WERI-Rb-1 (cell line): ENCODE data around the gene ZNF253.
"Not testable (repeated sequence)": the region's sequence is repeated elsewhere in the genome, so short reads cannot be mapped to it uniquely, and the experiment has no call there.

Experiments used
- DNase-seq: peaks from one replicate; pipeline ENCODE4 v3.0.0-alpha.2; 2020
- H3K27ac ChIP-seq: fragments of 250-450 bp; sonication (Bioruptor Pico); 2 replicates; pipeline ENCODE4 v1.5.1; 2020; ENCODE audit warnings: mild to moderate bottlenecking, moderate library complexity
- H3K27me3 ChIP-seq: fragments of 250-450 bp; sonication (Bioruptor Pico); 2 replicates; pipeline ENCODE4 v1.5.1; 2021; ENCODE audit warnings: mild to moderate bottlenecking, low read depth, moderate library complexity; ENCODE audit not compliant: insufficient read depth, severe bottlenecking
- H3K36me3 ChIP-seq: fragments of 250-450 bp; sonication (Bioruptor Pico); 2 replicates; pipeline ENCODE4 v1.5.1; 2020; ENCODE audit warnings: mild to moderate bottlenecking, moderate library complexity
- H3K4me3 ChIP-seq: 2 replicates; pipeline ENCODE4 v1.5.1; 2011; ENCODE audit warnings: low read depth, mild to moderate bottlenecking, control low read depth, low read length
- H3K9me3 ChIP-seq: fragments of 250-450 bp; sonication (Bioruptor Pico); 2 replicates; pipeline ENCODE4 v1.5.1; 2021; ENCODE audit warnings: mild to moderate bottlenecking, moderate library complexity; ENCODE audit not compliant: severe bottlenecking
- TF ChIP-seq, protein P1 (sequence below): IDR thresholded peaks from 2 replicates; pipeline ENCODE4 v1.5.1; 2011; ENCODE audit warnings: low read depth, mild to moderate bottlenecking, control low read depth, inconsistent platforms, low read length

ZNF253 gene

DNA sequence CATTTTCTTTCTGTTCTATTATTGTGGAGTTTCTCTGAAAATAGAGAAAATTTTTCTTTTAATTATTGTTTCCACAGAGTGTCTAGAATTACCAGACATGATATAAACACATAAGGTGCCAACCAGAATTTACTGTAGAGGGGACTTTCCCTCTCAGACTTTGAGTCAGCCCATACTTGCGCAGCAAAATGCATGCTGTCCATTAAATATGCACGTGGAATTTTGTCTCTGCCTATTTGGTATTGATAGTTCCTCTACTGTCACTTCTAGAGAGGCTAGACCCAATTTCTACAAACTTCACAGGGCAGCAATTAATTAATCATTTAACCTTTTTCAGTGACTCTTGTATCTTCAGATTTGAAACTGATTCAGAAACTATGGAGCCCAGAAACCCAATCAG lies 44.0 kb downstream of the ZNF253 start:
- TF ChIP-seq, protein P1, sequence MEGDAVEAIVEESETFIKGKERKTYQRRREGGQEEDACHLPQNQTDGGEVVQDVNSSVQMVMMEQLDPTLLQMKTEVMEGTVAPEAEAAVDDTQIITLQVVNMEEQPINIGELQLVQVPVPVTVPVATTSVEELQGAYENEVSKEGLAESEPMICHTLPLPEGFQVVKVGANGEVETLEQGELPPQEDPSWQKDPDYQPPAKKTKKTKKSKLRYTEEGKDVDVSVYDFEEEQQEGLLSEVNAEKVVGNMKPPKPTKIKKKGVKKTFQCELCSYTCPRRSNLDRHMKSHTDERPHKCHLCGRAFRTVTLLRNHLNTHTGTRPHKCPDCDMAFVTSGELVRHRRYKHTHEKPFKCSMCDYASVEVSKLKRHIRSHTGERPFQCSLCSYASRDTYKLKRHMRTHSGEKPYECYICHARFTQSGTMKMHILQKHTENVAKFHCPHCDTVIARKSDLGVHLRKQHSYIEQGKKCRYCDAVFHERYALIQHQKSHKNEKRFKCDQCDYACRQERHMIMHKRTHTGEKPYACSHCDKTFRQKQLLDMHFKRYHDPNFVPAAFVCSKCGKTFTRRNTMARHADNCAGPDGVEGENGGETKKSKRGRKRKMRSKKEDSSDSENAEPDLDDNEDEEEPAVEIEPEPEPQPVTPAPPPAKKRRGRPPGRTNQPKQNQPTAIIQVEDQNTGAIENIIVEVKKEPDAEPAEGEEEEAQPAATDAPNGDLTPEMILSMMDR: no peak
- Histone ChIP-seq H3K27ac (no peak overlapping the region), H3K9me3 (no peaks in the 10 kb centered on the region), H3K27me3 (no peaks in the 10 kb centered on the region), H3K36me3 (peaks cover 29% of the 10 kb centered on the region), H3K4me3 (no peak overlapping the region)
- DNase-seq: no peak

DNA sequence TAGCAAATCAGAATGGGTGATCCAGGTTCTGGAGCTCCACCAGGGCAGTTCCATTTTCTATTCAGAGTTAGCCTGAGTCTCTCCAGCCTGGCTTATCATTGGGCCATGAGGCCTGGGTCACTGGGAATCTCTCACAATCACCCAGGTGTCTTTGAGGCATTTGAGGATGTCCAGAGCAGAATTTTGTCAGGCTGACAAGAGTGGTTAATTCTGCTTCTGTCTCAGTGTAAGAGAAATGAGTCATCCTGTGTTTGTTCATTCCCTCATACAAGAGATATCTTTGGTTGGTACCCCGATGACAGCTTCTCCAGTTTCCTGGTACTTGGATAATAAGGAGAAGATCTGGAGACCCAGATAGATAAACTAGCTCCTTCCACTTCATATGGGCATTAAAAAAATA lies 45.5 kb downstream of the ZNF253 start:
- TF ChIP-seq, protein P1: no peak
- Histone ChIP-seq H3K27me3 (no peaks in the 10 kb centered on the region), H3K27ac (no peak overlapping the region), H3K9me3 (no peaks in the 10 kb centered on the region), H3K36me3 (peaks cover 31% of the 10 kb centered on the region), H3K4me3 (no peak overlapping the region)
- no peak for DNase-seq

DNA sequence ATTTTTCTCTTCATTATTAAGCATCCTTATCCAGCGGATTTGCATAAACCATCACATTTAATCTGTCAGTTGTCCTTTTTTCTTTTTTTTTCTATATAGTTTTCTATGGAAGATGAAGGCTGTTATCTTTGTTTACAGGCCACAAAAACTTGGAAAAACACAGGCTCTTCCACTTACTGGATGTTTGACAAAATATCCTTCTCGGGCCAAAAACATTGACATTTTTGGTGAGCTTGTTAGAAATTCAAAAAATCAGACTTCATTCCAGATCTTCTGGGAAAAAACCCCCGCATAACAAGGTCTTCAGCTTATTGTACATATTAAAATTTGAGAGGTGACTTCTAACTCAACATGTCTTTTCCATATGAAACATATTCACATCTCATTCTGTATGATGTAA lies 48.9 kb downstream of the ZNF253 start:
- TF ChIP-seq, protein P1: no peak
- Histone ChIP-seq H3K27ac (no peak overlapping the region), H3K9me3 (no peaks in the 10 kb centered on the region), H3K27me3 (no peaks in the 10 kb centered on the region), H3K4me3 (no peak overlapping the region), H3K36me3 (peaks cover 41% of the 10 kb centered on the region)
- no peak for DNase-seq

DNA sequence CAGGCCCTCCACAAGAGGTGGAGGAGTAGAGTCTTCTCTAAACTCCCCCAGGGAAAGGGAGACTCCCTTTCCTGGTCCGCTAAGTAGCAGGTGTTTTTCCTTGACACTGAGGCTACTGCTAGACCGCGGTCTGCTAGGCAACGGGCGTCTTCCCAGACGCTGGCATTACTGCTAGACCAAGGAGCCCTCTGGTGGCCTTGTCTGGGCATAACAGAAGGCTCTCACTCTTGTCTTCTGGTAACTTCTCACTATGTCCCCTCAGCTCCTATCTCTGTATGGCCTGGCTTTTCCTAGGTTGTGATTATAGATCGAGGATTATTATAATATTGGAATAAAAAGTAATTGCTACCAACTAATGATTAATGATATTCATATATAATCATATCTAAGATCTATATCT lies 64.7 kb downstream of the ZNF253 start:
- Histone ChIP-seq H3K36me3 (peaks cover 85% of the 10 kb centered on the region), H3K9me3 (peaks cover 35% of the 10 kb centered on the region)
- H3K27ac ChIP-seq, H3K27me3 ChIP-seq, H3K4me3 ChIP-seq: not testable (repeated sequence)
- TF ChIP-seq, protein P1: peak; percentile 51
- DNase-seq: peak; percentile 55

DNA sequence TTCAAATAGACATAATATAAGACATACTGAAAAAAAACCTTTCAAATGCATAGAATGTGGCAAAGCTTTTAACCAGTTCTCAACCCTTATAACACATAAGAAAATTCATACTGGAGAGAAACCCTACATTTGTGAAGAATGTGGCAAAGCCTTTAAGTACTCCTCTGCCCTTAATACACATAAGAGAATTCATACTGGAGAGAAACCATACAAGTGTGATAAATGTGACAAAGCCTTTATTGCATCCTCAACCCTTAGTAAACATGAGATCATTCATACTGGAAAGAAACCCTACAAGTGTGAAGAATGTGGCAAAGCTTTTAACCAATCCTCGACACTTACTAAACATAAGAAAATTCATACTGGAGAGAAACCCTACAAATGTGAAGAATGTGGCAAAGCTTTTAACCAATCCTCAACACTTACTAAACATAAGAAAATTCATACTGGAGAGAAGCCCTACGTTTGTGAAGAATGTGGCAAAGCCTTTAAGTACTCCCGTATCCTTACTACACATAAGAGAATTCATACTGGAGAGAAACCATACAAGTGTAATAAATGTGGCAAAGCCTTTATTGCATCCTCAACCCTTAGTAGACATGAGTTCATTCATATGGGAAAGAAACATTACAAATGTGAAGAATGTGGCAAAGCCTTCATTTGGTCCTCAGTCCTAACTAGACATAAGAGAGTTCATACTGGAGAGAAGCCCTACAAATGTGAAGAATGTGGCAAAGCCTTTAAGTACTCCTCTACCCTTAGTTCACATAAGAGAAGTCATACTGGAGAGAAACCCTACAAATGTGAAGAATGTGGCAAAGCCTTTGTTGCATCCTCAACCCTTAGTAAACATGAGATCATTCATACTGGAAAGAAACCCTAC lies 68.0 kb downstream of the ZNF253 start:
- Histone ChIP-seq H3K9me3 (peaks cover 38% of the 10 kb centered on the region), H3K36me3 (peaks cover 57% of the 10 kb centered on the region)
- H3K27ac ChIP-seq, H3K27me3 ChIP-seq, DNase-seq, H3K4me3 ChIP-seq: not testable (repeated sequence)

DNA sequence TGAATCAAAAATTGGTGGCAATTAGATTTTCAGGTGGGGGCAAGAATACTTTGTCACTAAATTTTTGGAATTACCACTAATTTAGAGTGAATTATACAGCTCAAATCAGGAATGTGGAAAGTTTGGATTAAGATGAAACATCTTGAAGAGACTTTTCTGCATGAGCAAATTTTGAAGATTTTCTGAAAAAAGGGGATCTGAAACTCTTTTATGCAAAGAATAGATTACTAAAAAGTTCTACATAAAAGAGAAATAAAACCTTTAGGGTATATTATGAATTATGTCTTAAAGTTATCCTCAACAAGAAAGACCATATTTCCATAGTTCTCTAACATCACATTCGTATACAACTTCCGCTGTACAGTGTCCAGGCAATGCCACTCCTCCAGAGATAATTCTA lies 71.7 kb downstream of the ZNF253 start:
- DNase-seq: no peak
- TF ChIP-seq, protein P1: no peak
- no peaks in the 10 kb centered on the region for H3K27me3 ChIP-seq
- H3K36me3 ChIP-seq: peaks cover 26% of the 10 kb centered on the region
- H3K27ac ChIP-seq: no peak overlapping the region
- H3K4me3 ChIP-seq: no peak overlapping the region
- H3K9me3 ChIP-seq: peaks cover 28% of the 10 kb centered on the region
